H1 (cell line): ENCODE data around the gene RPLP2.

Source experiments
- CREB1 ChIP-seq: IDR thresholded peaks from 2 replicates; pipeline ENCODE4 v1.6.1; 2012; ENCODE audit warnings: inconsistent platforms
- EP300 ChIP-seq, 2 experiments: IDR thresholded peaks; 1 replicate in 1 of 2; 2 replicates in 1 of 2; pipeline ENCODE4 v1.6.1; 2011 to 2012; ENCODE audit warnings: low read depth in 2 of 2, low read length in 2 of 2, mild to moderate bottlenecking in 2 of 2, borderline replicate concordance in 1 of 2, inconsistent platforms in 1 of 2, moderate library complexity in 1 of 2
- EZH2 ChIP-seq: fragments of 200-600 bp; sonication (generic); IDR thresholded peaks from 2 replicates; pipeline ENCODE4 v1.7.1; 2012; ENCODE audit warnings: low read depth, mild to moderate bottlenecking, moderate library complexity, low read length, inconsistent platforms; ENCODE audit not compliant: severe bottlenecking
- POLR2A ChIP-seq, 2 experiments: IDR thresholded peaks; 1 replicate in 1 of 2; 2 replicates in 1 of 2; pipeline ENCODE4 v1.6.1; 2011; ENCODE audit warnings: low read depth in 2 of 2, low read length in 2 of 2, mild to moderate bottlenecking in 2 of 2; ENCODE audit errors: control extremely low read depth in 1 of 2
- RXRA ChIP-seq: IDR thresholded peaks from 2 replicates; pipeline ENCODE4 v1.6.1; 2011; ENCODE audit warnings: low read depth, mild to moderate bottlenecking, low read length, moderate library complexity; ENCODE audit not compliant: insufficient read depth
- SP2 ChIP-seq: IDR thresholded peaks from 2 replicates; pipeline ENCODE4 v1.6.1; 2012; ENCODE audit warnings: mild to moderate bottlenecking, low read length, inconsistent platforms
- SRF ChIP-seq: IDR thresholded peaks from 2 replicates; pipeline ENCODE4 v1.6.1; 2011; ENCODE audit warnings: mild to moderate bottlenecking, low read depth, low read length, moderate library complexity
- YY1 ChIP-seq: IDR thresholded peaks from 2 replicates; pipeline ENCODE4 v1.6.1; 2011; ENCODE audit warnings: low read depth, mild to moderate bottlenecking, low read length
- ZNF274 ChIP-seq: IDR thresholded peaks from 2 replicates; pipeline ENCODE4 v1.7.0; 2012; ENCODE audit warnings: low read length, borderline replicate concordance; ENCODE audit errors: extremely low read depth
- TF ChIP-seq, protein P1 (sequence below), 3 experiments: IDR thresholded peaks; 1 replicate in 2 of 3; 2 replicates in 1 of 3; pipeline versions ENCODE4 v1.5.1 to v1.6.1; 2011; ENCODE audit warnings: low read length in 3 of 3, mild to moderate bottlenecking in 3 of 3, inconsistent platforms in 2 of 3, low read depth in 1 of 3, moderate library complexity in 1 of 3; ENCODE audit not compliant: insufficient read depth in 1 of 3; ENCODE audit errors: control extremely low read depth in 1 of 3

DNA sequence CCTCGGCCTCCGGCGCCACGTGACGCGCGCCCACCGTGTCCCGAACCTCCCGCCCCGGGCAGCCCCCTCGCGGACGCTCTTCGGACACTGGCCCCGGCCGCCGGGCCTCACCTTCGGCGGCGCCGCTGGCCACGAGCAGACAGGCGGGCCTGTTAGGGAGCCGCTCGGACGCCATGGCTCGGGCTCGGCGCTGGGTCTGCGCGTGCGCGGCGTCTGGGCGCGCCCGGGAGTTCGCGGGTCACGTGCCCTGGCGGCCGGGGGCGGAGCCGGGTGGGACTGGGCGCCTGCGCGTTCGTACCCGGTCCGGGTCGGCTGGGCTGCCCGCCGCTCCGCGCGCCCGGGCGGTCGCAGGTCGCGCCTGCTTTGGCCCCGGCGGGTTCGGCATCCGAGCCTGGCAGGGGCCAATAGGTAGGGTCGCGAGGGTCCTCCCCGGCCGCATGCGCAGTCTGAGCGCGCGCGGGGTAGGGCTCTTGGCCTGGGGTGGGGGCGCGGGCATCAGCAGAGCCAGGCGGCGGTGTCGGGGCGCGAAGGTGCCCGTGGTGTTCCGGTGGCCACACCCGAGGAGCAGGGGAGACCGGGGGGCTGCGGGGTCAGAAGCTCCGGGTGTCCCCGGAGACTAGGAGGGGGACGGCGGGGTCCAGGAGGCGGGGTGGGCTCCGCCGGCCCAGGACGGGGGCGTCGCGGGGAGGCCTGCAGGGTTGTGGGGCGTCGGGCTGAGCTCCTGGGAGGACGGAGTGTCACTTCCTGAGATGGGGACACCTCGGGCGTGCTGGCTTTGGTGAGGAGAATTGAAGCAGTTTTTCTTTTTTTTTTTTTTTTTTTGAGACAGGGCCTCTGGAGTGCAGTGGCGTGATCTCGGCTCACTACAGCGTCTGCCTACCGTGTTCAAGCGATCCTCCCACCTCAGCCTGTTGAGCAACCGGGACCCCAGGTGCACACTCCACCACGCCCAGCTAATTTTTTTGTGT, 32.2 kb upstream of the RPLP2 start, which contains the start of gene GATD1:
- TF ChIP-seq, protein P1, sequence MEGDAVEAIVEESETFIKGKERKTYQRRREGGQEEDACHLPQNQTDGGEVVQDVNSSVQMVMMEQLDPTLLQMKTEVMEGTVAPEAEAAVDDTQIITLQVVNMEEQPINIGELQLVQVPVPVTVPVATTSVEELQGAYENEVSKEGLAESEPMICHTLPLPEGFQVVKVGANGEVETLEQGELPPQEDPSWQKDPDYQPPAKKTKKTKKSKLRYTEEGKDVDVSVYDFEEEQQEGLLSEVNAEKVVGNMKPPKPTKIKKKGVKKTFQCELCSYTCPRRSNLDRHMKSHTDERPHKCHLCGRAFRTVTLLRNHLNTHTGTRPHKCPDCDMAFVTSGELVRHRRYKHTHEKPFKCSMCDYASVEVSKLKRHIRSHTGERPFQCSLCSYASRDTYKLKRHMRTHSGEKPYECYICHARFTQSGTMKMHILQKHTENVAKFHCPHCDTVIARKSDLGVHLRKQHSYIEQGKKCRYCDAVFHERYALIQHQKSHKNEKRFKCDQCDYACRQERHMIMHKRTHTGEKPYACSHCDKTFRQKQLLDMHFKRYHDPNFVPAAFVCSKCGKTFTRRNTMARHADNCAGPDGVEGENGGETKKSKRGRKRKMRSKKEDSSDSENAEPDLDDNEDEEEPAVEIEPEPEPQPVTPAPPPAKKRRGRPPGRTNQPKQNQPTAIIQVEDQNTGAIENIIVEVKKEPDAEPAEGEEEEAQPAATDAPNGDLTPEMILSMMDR (IDR thresholded peaks at IDR 0.05; ENCODE audit: control extremely low read depth in 1 of 3, insufficient read depth in 1 of 3, low read depth in 1 of 3, low read length in 3 of 3) = 0 out of 4 replicates have a peak, but pooled peaks of 1 of the 3 experiments have one; percentile 7
- TF ChIP-seq EZH2 = no peak
- TF ChIP-seq SP2 = no peak
- TF ChIP-seq SRF = no peak
- TF ChIP-seq POLR2A (IDR thresholded peaks at IDR 0.05; ENCODE audit: control extremely low read depth in 1 of 2, low read depth in 2 of 2, low read length in 2 of 2) = peak in 1 of 2 experiments; percentile 80; a peak in 2 of 3 replicates
- TF ChIP-seq EP300 (IDR thresholded peaks at IDR 0.05; ENCODE audit: borderline replicate concordance in 1 of 2, low read depth in 2 of 2, low read length in 2 of 2) = no peak
- no peak for TF ChIP-seq RXRA
- peak; percentile 87 for TF ChIP-seq YY1
- no peak for TF ChIP-seq ZNF274
- TF ChIP-seq CREB1 = no peak
